ENCODE data around the gene KLHL3. TPM values are rescaled to one million over a fixed set of nuclear protein-coding genes. Genes with fewer than 3 reads are reported as not detected.

Gene KLHL3
- total RNA-seq, 1 donor from 2014 or later: 5.7 TPM

GRCh38 chr5:137630972-137631370 is 104.9 kb downstream of the KLHL3 start:
- Mint-ChIP-seq H3K36me3 (ENCODE audit: unreplicated experiment) (no peaks in the 10 kb centered on the region), H3K9me3 (ENCODE audit: unreplicated experiment) (no peaks in the 10 kb centered on the region), H3K4me3 (ENCODE audit: unreplicated experiment) (no peak overlapping the region), H3K4me1 (ENCODE audit: low read depth, unreplicated experiment) (no peaks in the 10 kb centered on the region), H3K27me3 (ENCODE audit: unreplicated experiment) (peaks cover 1% of the 10 kb centered on the region), H3K27ac (ENCODE audit: unreplicated experiment) (no peak overlapping the region)
- no peak for DNase-seq
- no peak for TF ChIP-seq CTCF (IDR thresholded peaks at IDR 0.05; ENCODE audit: partially characterized antibody, unreplicated experiment)

- Mint-ChIP-seq H3K4me1 (ENCODE audit: low read depth, unreplicated experiment) (no peaks in the 10 kb centered on the region), H3K36me3 (ENCODE audit: unreplicated experiment) (no peaks in the 10 kb centered on the region), H3K27ac (ENCODE audit: unreplicated experiment) (no peak overlapping the region)
Measured at GRCh38 chr5:137630216-137630971, 105.5 kb downstream of the KLHL3 start.

GRCh38 chr5:137629646-137630045 is 106.2 kb downstream of the KLHL3 start:
- no peak overlapping the region for H3K27ac Mint-ChIP-seq (ENCODE audit: unreplicated experiment)
- no peaks in the 10 kb centered on the region for H3K9me3 Mint-ChIP-seq (ENCODE audit: unreplicated experiment)
- H3K27me3 Mint-ChIP-seq (ENCODE audit: unreplicated experiment): peaks cover 1% of the 10 kb centered on the region
- H3K4me1 Mint-ChIP-seq (ENCODE audit: low read depth, unreplicated experiment): no peaks in the 10 kb centered on the region
- H3K36me3 Mint-ChIP-seq (ENCODE audit: unreplicated experiment): no peaks in the 10 kb centered on the region
- peak; percentile 81 for TF ChIP-seq CTCF (IDR thresholded peaks at IDR 0.05; ENCODE audit: partially characterized antibody, unreplicated experiment)
- no peak overlapping the region for H3K4me3 Mint-ChIP-seq (ENCODE audit: unreplicated experiment)
- no peak for DNase-seq

More at GRCh38 chr5:137630216-137630971, 105.5 kb downstream of the KLHL3 start:
- H3K9me3 Mint-ChIP-seq (ENCODE audit: unreplicated experiment): no peaks in the 10 kb centered on the region
- H3K4me3 Mint-ChIP-seq (ENCODE audit: unreplicated experiment): no peak overlapping the region
- peaks cover 1% of the 10 kb centered on the region for H3K27me3 Mint-ChIP-seq (ENCODE audit: unreplicated experiment)
- DNase-seq: no peak
- no peak for TF ChIP-seq CTCF (IDR thresholded peaks at IDR 0.05; ENCODE audit: partially characterized antibody, unreplicated experiment)

GRCh38 chr5:137627706-137628105 is 108.2 kb downstream of the KLHL3 start:
- Mint-ChIP-seq H3K4me1 (ENCODE audit: low read depth, unreplicated experiment) (no peaks in the 10 kb centered on the region), H3K9me3 (ENCODE audit: unreplicated experiment) (no peaks in the 10 kb centered on the region), H3K36me3 (ENCODE audit: unreplicated experiment) (no peaks in the 10 kb centered on the region), H3K27me3 (ENCODE audit: unreplicated experiment) (peaks cover 1% of the 10 kb centered on the region), H3K27ac (ENCODE audit: unreplicated experiment) (no peak overlapping the region), H3K4me3 (ENCODE audit: unreplicated experiment) (no peak overlapping the region)
- DNase-seq: no peak
- no peak for TF ChIP-seq CTCF (IDR thresholded peaks at IDR 0.05; ENCODE audit: partially characterized antibody, unreplicated experiment)

GRCh38 chr5:137627293-137627692 is 108.6 kb downstream of the KLHL3 start:
- Mint-ChIP-seq H3K27me3 (ENCODE audit: unreplicated experiment) (peaks cover 1% of the 10 kb centered on the region), H3K27ac (ENCODE audit: unreplicated experiment) (no peak overlapping the region), H3K4me1 (ENCODE audit: low read depth, unreplicated experiment) (no peaks in the 10 kb centered on the region), H3K36me3 (ENCODE audit: unreplicated experiment) (no peaks in the 10 kb centered on the region), H3K4me3 (ENCODE audit: unreplicated experiment) (no peak overlapping the region), H3K9me3 (ENCODE audit: unreplicated experiment) (no peaks in the 10 kb centered on the region)
- DNase-seq: no peak
- no peak for TF ChIP-seq CTCF (IDR thresholded peaks at IDR 0.05; ENCODE audit: partially characterized antibody, unreplicated experiment)

Measured in glutamatergic neuron (in vitro differentiated cells).